ENCODE data around the gene LATS2.
A peak's percentile ranks its signal among the peaks of the same experiment; 100 is the strongest.

Gene LATS2

GRCh38 chr13:21061029-21061763 lies at the start of gene LATS2:
LATS2 (minus strand) TSS chr13:21061586; CDS start chr13:21046026, 15,560 bp downstream.
- DNase-seq (ENCODE audit: low spot score) = peak; percentile 80

DNA sequence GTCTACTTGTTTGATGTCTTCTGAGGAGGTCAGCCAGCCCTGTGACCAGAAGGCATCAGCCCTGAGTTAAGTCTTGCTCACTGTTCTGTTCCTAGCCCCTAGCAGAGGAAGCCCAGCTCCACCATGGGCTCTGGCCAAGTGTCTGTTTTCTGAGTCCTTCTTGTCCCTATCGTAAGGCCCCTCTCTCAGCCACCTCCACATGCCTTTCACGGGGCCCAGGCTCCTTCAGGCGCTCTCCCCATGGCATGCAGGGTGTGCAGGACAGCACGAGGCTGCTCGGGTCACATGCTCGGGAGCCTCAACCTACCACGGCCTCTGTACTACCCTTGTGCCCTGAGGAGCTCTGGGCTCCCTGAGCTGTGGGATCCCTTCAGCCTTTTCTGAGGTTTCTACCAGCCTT lies 47.8 kb upstream of the LATS2 start:
- no peak for DNase-seq (ENCODE audit: low spot score)

DNA sequence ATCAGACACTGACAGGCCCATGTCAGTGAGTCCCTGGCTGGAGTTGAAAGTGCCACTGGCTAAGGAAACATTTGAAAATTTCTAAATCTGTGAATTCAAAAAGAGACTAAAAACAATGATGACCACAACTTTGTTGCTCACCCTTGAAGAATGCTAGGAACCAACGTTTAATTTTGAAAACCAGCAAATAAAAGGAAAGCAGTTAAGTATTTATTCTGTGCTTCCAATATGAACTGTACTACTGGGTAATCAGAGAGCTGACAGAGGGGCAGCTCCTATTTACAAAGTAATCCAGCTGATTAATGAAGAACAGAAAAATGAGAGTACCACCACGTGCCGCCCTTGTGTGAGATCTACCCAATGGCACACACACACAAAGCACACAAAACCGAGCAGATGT lies 44.7 kb upstream of the LATS2 start:
- no peak for DNase-seq (ENCODE audit: low spot score)

- DNase-seq (ENCODE audit: low spot score) = no peak
Observed at GRCh38 chr13:21104199-21105019, 43.0 kb upstream of the LATS2 start.

DNA sequence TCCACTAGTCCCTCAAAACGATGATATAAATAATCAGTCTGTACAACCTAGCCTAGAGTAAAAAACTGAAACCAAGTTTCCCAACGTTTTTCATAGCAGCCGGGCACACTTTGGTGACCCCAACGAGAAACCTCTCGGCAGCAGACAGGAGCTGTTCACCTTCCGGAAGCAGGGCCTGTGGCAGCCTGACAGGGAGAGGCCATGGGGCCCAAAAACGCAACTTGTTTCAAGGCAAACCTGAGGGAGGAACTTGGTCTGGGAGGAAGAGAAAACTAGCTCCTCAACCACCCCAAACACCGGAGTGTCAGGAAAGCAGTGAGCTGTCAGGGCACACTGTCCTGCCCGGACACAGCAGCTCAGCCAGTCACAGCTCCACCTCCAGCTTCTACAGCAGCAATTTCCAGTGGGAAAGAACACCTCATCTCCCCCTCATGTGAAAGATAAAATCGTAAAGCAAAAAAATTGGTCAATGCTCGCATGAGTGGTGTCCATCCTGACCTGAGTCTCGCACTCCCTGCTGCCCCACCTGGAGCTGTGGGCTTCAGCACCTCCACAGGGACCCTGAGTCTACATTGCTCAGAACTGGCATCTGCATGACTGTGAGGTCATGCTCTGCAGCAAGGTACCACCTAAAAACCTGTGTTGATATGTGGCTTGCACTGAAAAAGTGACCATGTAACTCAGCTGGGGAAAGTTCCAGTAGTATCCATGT lies 40.6 kb upstream of the LATS2 start:
- DNase-seq (ENCODE audit: low spot score) = no peak

DNA sequence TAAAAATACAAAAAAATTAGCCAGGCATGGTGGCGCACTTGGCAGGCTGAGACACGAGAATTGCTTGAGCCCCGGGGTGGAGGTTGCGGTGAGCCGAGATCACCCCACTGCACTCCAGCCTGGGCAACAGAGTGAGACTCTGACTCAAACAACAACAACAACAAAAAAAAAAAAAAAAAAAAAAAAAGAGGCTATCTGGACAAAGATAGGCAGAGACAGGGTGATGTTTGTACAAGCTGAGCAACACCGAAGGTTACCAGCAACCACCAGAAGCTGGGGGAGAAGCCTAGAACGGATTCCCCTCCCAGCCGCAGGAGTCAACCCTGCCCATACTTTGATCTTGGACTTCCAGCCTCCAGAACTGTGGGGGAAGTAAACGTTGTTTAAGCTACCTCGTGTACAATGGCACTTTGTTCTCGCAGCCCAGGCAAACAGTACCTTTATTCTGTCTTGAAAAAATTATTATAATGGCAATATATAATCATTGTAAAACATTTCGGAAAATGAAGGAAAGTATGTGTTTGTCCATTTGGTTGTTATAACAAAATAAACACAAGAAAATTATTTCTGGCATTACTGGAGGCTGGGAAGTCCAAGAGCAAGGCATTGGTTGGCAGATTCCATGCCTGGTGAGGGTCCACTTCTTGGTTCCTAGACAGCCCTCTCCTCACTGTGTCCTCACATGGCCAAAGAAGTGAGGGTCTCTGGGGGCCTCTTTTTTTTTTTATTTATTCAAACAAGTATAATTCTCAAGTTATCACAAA lies 39.8 kb upstream of the LATS2 start:
- no peak for DNase-seq (ENCODE audit: low spot score)

DNA sequence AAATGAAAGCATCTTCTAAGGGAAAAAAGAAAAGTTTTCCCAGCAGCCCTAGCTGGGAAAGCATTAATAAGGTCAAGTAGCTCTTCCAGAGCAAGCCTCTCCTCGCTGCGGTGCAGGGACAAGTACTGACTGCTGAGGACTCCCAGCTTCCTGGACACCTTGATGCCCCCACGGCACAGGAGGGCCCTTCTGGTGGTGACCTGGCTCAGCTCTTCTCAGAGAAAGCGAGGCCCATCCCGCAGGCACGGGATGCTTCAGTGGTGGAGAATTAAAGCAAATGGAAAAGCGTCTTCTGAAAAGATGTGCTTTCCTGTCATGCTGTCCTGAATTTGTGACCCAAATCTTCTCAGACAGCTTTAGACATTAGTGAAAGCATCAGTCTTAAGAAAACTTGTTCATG lies 38.8 kb upstream of the LATS2 start:
- DNase-seq (ENCODE audit: low spot score) = no peak

DNA sequence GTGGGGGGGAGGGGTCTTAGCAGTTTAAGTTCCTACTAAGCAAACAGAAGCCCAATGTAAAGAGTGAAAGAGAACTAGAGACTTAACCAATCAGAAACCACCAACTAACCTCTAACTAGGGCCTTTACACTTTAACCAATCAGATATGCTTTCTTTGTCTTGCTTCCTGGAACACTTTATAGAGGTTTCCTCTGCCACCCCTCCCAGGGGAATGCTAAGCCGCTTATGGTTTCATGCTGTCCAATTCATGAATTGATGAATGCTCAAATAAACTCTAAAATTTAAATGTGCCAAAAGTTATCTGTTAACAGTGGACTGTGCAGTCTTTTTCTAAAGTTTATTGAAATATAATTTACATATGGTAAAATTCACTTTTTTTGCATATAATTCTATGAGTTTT lies 33.9 kb upstream of the LATS2 start:
- DNase-seq (ENCODE audit: low spot score) = no peak

DNA sequence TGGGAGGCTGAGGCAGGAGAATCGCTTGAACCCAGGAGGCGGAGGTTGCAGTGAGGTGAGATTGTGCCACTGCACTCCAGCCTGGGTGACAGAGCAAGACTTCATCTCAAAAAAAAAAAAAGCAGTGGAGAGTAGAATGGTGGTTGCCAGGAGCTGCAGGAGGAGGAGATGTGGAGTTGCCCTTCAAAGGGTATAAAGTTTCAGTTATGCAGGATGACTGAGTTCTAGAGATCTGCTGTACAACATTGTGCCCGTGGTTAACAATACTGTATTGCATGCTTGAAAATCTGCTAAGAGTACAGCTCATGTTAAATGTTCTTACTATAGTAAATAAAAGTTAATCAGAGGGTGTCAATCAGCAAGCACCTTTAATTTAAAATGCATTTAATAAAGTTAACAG lies 28.4 kb upstream of the LATS2 start:
- no peak for DNase-seq (ENCODE audit: low spot score)

DNA sequence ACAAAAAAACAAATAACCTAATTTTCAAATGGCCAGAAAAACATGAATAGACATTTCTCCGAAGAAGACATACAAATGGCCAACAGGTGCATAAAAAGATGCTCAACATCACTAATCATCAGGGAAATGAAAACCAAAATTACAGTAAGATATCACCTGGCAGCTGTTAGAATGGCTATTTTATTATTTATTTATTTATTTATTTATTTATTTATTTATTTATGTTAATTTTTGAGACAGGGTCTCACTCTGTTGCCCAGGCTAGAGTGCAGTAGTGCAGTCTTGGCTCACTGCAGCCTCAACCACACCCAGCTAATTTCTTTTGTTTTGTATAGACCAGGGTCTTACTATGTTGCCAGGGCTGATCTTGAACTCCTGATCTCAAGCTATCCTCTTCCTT lies 27.1 kb upstream of the LATS2 start:
- no peak for DNase-seq (ENCODE audit: low spot score)

GRCh38 chr13:21086929-21087328 lies 25.5 kb upstream of the LATS2 start:
- no peak for DNase-seq (ENCODE audit: low spot score)

GRCh38 chr13:21081926-21082325 lies 20.5 kb upstream of the LATS2 start:
- DNase-seq (ENCODE audit: low spot score) = no peak

GRCh38 chr13:21080593-21080891 lies 19.2 kb upstream of the LATS2 start:
- no peak for DNase-seq (ENCODE audit: low spot score)

DNA sequence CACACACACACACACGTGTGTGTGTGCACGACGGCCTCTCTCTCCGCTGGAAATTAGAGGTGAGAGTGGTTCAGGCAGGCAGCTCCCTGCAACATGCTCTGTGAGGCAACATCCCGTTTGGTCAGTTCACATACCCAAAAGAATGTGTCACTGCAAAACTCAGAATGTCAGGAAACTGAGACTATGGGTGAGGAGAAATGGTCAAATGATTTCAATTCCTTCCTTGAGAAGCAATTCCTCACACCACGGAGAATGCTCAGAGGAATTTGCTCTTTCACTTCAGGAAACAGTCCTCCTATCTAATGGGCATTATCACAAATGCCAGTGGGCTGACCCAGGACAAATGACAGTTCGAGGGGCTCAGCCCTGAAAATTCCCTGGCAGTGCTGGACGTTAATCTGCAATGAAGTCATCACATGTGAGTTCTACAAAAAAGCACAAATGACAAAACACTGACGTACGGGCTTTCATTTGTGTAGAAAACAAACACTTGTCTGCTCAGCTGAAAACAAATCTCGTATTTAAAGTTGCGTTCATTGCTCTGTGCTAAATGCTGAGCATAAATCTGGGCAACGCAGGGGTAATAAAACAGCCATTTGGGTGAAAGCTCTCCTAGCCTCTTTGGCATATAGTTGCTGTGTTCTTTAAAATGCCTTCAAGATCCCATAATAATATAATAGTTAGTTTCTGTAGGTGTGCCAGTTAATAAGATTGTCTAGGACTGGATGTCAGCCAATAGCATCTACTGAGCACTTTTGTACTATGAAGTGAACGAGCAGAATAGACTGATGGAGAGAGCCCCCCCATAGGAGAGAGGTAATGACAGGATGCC lies 18.6 kb upstream of the LATS2 start:
- no peak for DNase-seq (ENCODE audit: low spot score)

- DNase-seq (ENCODE audit: low spot score) = no peak
Observed at GRCh38 chr13:21079221-21079620, 17.8 kb upstream of the LATS2 start.

DNA sequence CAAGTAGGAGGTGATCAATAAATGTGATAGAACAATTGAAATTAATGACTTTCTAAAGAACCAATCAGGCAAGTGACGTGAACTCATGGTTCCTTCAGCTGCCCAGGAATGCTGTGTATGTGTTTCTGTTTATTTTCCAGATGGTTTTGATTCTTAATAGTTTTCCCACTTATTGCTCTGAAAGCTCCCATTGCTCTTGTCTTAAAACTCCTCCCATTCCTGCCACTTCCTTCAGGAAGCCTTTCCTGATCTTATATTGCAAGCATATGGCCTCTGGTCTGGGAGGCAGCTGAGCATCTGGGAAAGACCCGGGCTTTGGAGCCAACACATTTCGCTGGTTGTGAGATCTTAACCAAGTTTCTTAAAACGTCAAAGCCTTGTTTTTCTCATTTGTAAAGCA lies 17.1 kb upstream of the LATS2 start:
- DNase-seq (ENCODE audit: low spot score) = no peak

DNA sequence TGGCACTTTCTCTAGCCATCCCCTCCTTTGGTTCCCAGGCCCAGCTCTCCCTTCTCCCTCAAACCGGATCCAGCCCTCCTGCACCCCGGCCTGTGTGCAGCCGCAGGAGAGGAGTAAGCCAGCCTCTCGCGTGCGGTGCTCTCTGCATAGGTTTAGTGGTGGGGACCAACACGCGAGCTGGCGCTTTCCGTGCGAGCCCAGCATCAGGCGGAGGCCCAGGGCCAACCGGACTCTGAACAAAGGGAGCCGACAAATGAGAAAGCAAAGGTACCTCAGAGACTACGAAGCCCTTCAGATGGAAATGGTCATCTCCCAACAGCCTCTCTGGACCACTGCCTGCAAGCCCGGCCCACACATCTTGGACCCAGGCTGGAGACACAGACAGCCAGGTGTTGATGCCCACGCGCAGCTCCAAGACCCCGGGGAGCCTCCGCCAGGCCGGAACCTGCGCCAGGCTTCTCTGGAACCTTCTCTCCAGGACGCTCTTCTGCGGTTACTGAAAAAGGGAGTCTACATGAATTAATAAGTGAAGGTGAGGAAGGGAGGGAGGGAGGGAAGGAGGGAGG lies 16.5 kb upstream of the LATS2 start:
- DNase-seq (ENCODE audit: low spot score) = no peak

GRCh38 chr13:21077076-21077787 lies 15.8 kb upstream of the LATS2 start:
- DNase-seq (ENCODE audit: low spot score) = no peak

DNA sequence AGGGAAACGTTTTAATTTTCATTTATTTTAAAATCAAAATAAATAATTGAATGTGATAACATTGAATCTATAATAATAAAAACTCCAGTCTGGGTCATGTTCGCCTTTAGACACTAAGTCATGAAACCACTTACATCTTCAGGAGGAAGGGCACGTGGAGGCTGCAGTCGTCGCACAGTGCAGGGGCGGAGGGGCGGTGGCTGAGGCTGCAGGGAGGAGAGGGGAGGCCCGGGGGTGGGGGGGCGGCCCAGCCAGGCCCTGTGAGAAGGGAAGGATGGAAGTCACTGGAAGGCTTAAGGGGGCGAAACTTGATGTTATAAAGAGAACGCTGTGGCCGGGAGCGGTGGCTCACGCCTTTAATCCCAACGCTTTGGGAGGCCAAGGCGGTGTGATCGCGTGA lies 14.9 kb upstream of the LATS2 start:
- no peak for DNase-seq (ENCODE audit: low spot score)

Measured in pons (tissue), 1 donor.